Activated B cell treated with CpG ODN at 0.5 μM for 24 hours (primary cell): Measurements from ENCODE around the gene ZBTB40. TPM values are rescaled to one million over a fixed set of nuclear protein-coding genes. Genes with fewer than 3 reads are reported as not detected.

Source experiments
- ATAC-seq: fragments of 200-7000 bp; cut with Tn5 transposase; one replicate; pipeline ENCODE4 v1.10.0; 2021; ENCODE audit warnings: low read depth, mild to moderate bottlenecking, moderate library complexity
- CTCF ChIA-PET: fragments of 350-600 bp; sonication (Branson Sonifier 250); formaldehyde crosslinking; loops from one replicate; lab custom pipeline; 2021; ENCODE audit warnings: antibody characterized with exemption; lab: Charles Lee
- POLR2A ChIA-PET: fragments of 350-600 bp; sonication (Branson Sonifier 250); formaldehyde crosslinking; loops from one replicate; lab custom pipeline; 2021; ENCODE audit warnings: antibody characterized with exemption; lab: Charles Lee
- DNase-seq: peaks from one replicate; pipeline ENCODE4 v3.0.0; 2022
- H3K27ac Mint-ChIP-seq: one replicate; pipeline ENCODE4 v1.8.0; 2020; ENCODE audit warnings: mixed read lengths
- H3K27me3 Mint-ChIP-seq: one replicate; pipeline ENCODE4 v1.8.0; 2021; ENCODE audit warnings: mixed read lengths
- H3K36me3 Mint-ChIP-seq: one replicate; pipeline ENCODE4 v1.8.0; 2021; ENCODE audit warnings: low read depth, mixed read lengths
- H3K4me1 Mint-ChIP-seq: one replicate; pipeline ENCODE4 v1.8.0; 2021; ENCODE audit warnings: mixed read lengths
- H3K4me3 Mint-ChIP-seq: one replicate; pipeline ENCODE4 v1.8.0; 2020; ENCODE audit warnings: mild to moderate bottlenecking, mixed read lengths
- H3K9me3 Mint-ChIP-seq: one replicate; pipeline ENCODE4 v1.8.0; 2020; ENCODE audit warnings: mixed read lengths
- intact Hi-C: fragments of 100-400 bp; cut with micrococcal nuclease; formaldehyde crosslinking; loops from one replicate; pipeline ENCODE4 v1.15.1; 2024
- total RNA-seq: library from RNA; stranded (reverse); gene quantifications from 2 replicates; pipeline ENCODE4 v1.2.3, GENCODE V29; 2022
- TF ChIP-seq, protein P1 (sequence below): fragments of 200-600 bp; IDR thresholded peaks from one replicate; pipeline ENCODE4 v1.8.0; 2022; ENCODE audit warnings: antibody characterized with exemption, mild to moderate bottlenecking

The ZBTB40 gene
- total RNA-seq, 1 donor from 2014 or later, result 36.2 TPM

DNA sequence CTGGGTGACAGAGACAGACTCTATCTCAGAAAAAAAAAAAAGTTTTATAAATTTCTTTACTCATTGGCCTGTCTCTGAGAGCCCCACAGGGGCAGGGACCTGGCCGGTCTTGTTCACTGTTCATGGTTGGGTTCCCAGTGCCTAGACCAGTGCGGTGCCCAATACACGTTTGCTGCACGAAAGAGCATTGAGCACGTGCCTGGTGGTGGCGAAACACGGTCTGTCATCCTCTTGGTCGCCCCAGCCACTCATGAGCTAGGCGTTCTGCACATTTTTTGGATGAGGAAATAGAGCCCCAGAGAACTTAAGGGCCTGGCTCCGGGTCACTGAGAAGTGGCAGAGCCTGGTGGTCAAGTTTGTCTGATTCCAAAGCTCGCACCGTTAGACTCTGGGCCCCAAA is 93.0 kb downstream of the ZBTB40 start:
- Mint-ChIP-seq H3K9me3 (no peaks in the 10 kb centered on the region), H3K27me3 (peaks cover 17% of the 10 kb centered on the region), H3K4me1 (peaks cover 1% of the 10 kb centered on the region), H3K36me3 (no peaks in the 10 kb centered on the region), H3K27ac (no peak overlapping the region), H3K4me3 (no peak overlapping the region)
- TF ChIP-seq, protein P1, sequence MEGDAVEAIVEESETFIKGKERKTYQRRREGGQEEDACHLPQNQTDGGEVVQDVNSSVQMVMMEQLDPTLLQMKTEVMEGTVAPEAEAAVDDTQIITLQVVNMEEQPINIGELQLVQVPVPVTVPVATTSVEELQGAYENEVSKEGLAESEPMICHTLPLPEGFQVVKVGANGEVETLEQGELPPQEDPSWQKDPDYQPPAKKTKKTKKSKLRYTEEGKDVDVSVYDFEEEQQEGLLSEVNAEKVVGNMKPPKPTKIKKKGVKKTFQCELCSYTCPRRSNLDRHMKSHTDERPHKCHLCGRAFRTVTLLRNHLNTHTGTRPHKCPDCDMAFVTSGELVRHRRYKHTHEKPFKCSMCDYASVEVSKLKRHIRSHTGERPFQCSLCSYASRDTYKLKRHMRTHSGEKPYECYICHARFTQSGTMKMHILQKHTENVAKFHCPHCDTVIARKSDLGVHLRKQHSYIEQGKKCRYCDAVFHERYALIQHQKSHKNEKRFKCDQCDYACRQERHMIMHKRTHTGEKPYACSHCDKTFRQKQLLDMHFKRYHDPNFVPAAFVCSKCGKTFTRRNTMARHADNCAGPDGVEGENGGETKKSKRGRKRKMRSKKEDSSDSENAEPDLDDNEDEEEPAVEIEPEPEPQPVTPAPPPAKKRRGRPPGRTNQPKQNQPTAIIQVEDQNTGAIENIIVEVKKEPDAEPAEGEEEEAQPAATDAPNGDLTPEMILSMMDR, result no peak
- ATAC-seq (no peak), DNase-seq (no peak)
- ChIA-PET POLR2A (no interaction called here), CTCF (no interaction called here)
- intact Hi-C loops, result no loop called here

DNA sequence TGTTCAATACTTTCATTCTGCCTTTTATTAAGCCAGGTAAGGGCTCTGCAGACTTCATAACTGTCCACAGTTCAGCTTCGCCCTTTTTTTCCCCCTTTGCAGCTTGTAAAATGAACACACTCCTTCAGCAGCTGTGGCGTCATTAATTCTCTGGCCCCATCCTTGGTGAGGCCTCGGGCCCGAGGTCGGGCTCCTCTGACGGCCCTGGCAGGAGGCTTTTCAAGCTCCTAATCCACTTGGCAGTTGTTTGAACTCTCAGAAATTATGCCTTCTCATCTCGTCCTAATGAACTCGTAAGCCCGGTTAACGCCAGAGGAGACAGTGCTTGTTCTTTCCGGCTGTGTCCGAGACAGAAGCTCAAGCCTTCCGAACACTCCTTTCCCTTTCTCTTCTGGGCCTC is 93.5 kb downstream of the ZBTB40 start:
- ATAC-seq (no peak), DNase-seq (no peak)
- Mint-ChIP-seq H3K27ac (no peak overlapping the region), H3K4me3 (no peak overlapping the region), H3K27me3 (peaks cover 18% of the 10 kb centered on the region), H3K4me1 (no peaks in the 10 kb centered on the region), H3K36me3 (no peaks in the 10 kb centered on the region), H3K9me3 (no peaks in the 10 kb centered on the region)
- intact Hi-C loops, result no loop called here
- ChIA-PET POLR2A (no interaction called here), CTCF (no interaction called here)
- TF ChIP-seq, protein P1, result no peak

DNA sequence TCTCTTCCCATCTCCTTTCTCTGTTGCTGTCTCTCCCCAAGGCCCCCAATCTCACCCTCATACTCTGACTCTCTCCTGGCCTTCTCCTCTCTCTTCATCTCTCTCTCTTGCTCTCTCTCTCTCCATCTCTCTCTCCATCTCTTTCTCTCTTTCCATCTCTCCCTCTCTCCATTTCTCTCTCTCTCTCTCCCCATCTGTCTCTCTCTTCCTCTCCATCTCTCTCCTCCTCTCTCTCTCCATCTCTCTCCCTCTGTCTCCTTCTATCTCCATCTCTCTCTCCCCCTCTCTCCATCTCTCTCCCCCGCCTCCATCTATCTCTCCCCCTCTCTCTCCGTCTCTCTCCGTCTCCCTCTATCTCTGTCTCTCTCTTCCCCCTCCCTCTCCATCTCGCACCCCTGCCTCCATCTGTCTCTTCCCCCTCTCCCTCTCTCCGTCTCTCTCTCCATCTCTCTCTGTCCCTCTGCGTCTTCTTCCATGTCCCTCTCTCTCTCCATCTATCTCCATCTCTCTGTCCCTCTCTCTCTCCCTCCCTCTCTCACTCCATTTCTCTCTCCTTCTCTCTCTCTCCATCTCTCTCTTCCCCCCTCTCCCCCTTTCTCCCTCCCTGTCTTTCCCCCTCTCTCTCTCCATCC is 95.7 kb downstream of the ZBTB40 start:
- DNase-seq, result no peak
- H3K27ac Mint-ChIP-seq, result no peak overlapping the region
- intact Hi-C loops, result no loop called here
- no peaks in the 10 kb centered on the region for H3K4me1 Mint-ChIP-seq
- ChIA-PET CTCF (no interaction called here), POLR2A (no interaction called here)
- H3K36me3 Mint-ChIP-seq, result no peaks in the 10 kb centered on the region
- H3K27me3 Mint-ChIP-seq, result peaks cover 28% of the 10 kb centered on the region
- H3K4me3 Mint-ChIP-seq, result no peak overlapping the region
- TF ChIP-seq, protein P1, result no peak
- no peak for ATAC-seq
- no peaks in the 10 kb centered on the region for H3K9me3 Mint-ChIP-seq

DNA sequence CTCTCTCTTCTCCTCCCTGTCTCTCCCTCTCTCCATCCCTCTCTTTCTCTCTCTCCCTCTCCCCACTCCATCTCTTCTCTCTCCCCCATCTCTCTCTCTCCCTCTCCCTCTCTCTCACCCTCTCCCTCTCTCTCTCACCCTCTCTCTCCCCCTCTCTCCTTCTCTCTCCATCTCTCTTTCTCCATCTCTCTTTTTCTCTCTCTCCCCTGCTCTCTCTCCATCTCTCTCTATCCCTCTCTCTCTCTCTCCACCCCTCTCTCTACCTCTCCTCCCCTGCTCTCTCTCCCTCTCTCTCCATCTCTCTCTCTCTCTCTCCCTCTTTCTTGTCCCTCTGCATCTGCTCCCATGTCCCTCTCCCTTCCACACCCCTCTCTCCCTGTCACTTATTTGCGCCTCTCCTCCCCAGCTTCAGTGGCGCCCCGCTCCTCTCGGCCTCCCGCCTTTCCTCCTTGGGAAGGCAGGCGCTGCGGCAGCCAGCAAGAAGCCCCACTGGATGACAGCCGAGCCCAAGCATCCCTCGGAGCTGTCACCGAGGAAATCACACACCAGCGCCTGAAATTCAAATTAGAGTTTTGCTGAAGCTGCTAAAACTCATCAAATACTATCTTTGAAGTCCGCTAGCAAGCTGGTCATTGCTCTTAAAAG is 96.3 kb downstream of the ZBTB40 start:
- CTCF ChIA-PET, result no interaction called here

DNA sequence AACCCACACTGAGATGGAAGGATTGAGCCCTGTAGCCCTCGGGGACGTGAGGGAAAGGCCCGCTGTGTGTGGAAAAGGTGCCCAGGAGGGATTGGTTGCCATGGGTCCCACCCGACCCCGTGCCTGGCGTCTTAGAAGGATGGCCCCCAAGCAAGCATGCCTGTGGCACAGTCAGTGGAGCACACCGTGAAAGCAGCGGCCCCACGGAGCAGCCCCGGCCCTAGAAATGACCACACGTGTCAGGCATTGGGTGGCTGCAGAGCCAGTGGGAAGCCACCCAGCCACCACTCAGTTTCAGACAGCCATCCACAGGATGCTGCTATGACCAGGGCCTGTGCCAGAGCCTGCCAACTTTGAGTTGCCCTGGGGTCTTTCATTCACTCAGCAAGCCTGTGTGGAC is 98.4 kb downstream of the ZBTB40 start:
- TF ChIP-seq, protein P1, result no peak
- Mint-ChIP-seq H3K9me3 (no peaks in the 10 kb centered on the region), H3K27ac (no peak overlapping the region), H3K36me3 (no peaks in the 10 kb centered on the region), H3K27me3 (peaks cover 38% of the 10 kb centered on the region), H3K4me3 (no peak overlapping the region), H3K4me1 (no peaks in the 10 kb centered on the region)
- ChIA-PET CTCF (no interaction called here), POLR2A (no interaction called here)
- intact Hi-C loops, result no loop called here
- DNase-seq, result no peak
- no peak for ATAC-seq

More for the DNA sequence above, 96.3 kb downstream of the ZBTB40 start:
- Mint-ChIP-seq H3K27me3 (peaks cover 32% of the 10 kb centered on the region), H3K9me3 (no peaks in the 10 kb centered on the region), H3K27ac (no peak overlapping the region), H3K4me1 (no peaks in the 10 kb centered on the region), H3K36me3 (no peaks in the 10 kb centered on the region), H3K4me3 (no peak overlapping the region)
- TF ChIP-seq, protein P1, result no peak
- intact Hi-C loops, result no loop called here
- no peak for DNase-seq
- POLR2A ChIA-PET, result no interaction called here
- ATAC-seq, result no peak
